ENCODE data around the gene ZNF275.
"Not testable (repeated sequence)": the region's sequence is repeated elsewhere in the genome, so short reads cannot be mapped to it uniquely, and the experiment has no call there.

Gene ZNF275

GRCh38 chrX:153318811-153319210, 15.1 kb upstream of the ZNF275 start:
- no peak overlapping the region for H3K27ac ChIP-seq (ENCODE audit: insufficient read depth, low read length, poor library complexity, severe bottlenecking)
- H3K9me3 ChIP-seq (ENCODE audit: control insufficient read depth, low read length) = no peaks in the 10 kb centered on the region
- no peaks in the 10 kb centered on the region for H3K4me1 ChIP-seq (ENCODE audit: control insufficient read depth, insufficient read depth, low read length, poor library complexity, severe bottlenecking)
- no peak for DNase-seq
- H3K36me3 ChIP-seq (ENCODE audit: control insufficient read depth, insufficient read depth, low read length) = no peaks in the 10 kb centered on the region
- H3K27me3 ChIP-seq (replicated peaks; ENCODE audit: control insufficient read depth, insufficient read depth, low read length, poor library complexity, severe bottlenecking) = no peaks in the 10 kb centered on the region
- H3K4me3 ChIP-seq (ENCODE audit: insufficient read depth, low read depth, low read length, poor library complexity, severe bottlenecking) = no peak overlapping the region

DNA sequence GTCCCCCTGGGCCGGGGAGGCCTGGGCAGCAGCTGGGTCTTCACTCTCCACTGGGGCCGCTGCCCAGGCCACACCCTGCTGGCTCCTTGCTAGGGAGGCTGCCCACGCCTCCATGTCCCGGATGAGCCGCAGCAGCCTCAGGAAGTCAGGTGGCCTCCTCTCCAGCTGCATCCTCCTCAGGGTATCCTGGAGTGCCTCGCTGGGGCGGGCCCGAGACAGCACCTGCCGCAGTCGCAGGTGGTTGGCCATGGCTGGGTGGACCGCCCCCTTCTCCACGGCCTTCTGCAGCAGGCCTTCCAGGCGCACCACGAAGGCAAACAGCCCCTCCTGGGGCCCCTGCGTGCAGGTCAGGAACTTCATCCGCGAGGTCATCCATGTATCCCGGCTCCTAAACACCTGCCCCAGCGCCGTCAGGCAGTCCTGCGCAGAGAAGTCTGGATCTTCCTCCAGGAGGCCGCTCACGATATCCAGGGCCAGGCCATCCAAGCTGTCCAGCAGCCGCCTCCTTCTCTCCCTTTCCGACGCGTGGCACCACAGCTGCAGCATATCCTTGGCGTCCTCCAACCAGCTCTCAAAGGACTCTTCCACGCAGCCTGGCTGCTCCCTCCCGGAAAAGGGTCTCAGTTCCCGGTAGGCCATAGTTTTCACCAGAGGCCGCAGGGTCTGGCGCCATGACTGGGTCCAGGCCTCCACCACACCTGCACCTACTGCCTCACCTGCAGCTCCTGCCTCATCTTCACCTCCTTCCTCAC, 14.5 kb upstream of the ZNF275 start:
- no peaks in the 10 kb centered on the region for H3K4me1 ChIP-seq (ENCODE audit: control insufficient read depth, insufficient read depth, low read length, poor library complexity, severe bottlenecking)
- no peak overlapping the region for H3K27ac ChIP-seq (ENCODE audit: insufficient read depth, low read length, poor library complexity, severe bottlenecking)
- DNase-seq = no peak
- H3K36me3 ChIP-seq (ENCODE audit: control insufficient read depth, insufficient read depth, low read length) = no peaks in the 10 kb centered on the region
- no peaks in the 10 kb centered on the region for H3K9me3 ChIP-seq (ENCODE audit: control insufficient read depth, low read length)
- H3K4me3 ChIP-seq (ENCODE audit: insufficient read depth, low read depth, low read length, poor library complexity, severe bottlenecking) = no peak overlapping the region
- H3K27me3 ChIP-seq (replicated peaks; ENCODE audit: control insufficient read depth, insufficient read depth, low read length, poor library complexity, severe bottlenecking) = no peaks in the 10 kb centered on the region

DNA sequence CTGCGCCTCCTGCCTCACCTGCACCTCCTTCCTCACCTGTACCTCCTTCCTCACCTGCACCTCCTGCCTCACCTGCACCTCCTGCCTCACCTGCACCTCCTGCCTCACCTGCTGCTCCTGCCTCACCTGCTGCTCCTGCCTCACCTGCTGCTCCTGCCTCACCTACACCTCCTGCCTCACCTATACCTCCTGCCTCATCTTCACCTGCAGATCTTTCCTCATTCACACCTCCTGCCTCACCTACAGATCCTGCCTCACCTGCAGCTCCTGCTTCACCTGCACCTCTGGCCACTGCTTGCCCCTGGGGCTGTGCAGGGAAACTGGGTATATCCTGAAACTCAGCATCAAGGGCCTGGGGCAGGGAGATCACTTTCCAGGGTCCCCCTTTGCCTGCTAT, 13.9 kb upstream of the ZNF275 start:
- not testable (repeated sequence) for H3K36me3 ChIP-seq (ENCODE audit: control insufficient read depth, insufficient read depth, low read length); H3K27me3 ChIP-seq (replicated peaks; ENCODE audit: control insufficient read depth, insufficient read depth, low read length, poor library complexity, severe bottlenecking); H3K4me1 ChIP-seq (ENCODE audit: control insufficient read depth, insufficient read depth, low read length, poor library complexity, severe bottlenecking); H3K4me3 ChIP-seq (ENCODE audit: insufficient read depth, low read depth, low read length, poor library complexity, severe bottlenecking); H3K27ac ChIP-seq (ENCODE audit: insufficient read depth, low read length, poor library complexity, severe bottlenecking); DNase-seq; H3K9me3 ChIP-seq (ENCODE audit: control insufficient read depth, low read length)

DNA sequence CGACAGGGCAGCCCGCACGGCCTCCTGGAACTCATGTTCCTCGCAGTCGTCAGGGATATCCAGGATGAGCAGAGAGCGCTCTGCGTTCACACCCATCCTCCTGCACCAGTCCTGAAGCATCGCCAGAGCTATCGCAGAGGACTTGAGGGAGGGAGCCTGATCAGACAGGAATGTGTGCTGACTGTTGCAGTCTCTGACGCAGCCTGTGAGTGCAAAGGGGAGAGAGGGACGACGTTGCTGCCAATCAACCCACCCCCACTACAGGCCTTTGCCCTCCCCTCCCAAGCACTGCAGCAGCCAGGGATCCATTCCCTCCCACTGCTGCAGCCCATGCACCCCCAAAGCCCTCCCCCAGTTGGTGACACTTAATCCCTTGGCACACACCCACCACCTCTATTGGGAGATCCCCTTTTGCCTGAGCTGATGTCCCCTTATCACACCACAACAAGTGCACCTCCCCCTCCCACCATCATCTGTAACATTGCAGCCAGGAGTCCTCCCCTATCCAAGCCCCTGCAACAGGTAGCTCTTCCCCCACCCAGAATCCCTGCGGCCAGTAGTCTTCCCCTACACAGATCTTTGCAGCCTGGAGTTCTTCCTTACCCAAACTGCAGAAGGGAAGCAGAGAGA, 13.3 kb upstream of the ZNF275 start:
- no peaks in the 10 kb centered on the region for H3K4me1 ChIP-seq (ENCODE audit: control insufficient read depth, insufficient read depth, low read length, poor library complexity, severe bottlenecking)
- no peaks in the 10 kb centered on the region for H3K9me3 ChIP-seq (ENCODE audit: control insufficient read depth, low read length)
- H3K27ac ChIP-seq (ENCODE audit: insufficient read depth, low read length, poor library complexity, severe bottlenecking) = no peak overlapping the region
- H3K4me3 ChIP-seq (ENCODE audit: insufficient read depth, low read depth, low read length, poor library complexity, severe bottlenecking) = no peak overlapping the region
- no peaks in the 10 kb centered on the region for H3K36me3 ChIP-seq (ENCODE audit: control insufficient read depth, insufficient read depth, low read length)
- DNase-seq = no peak
- H3K27me3 ChIP-seq (replicated peaks; ENCODE audit: control insufficient read depth, insufficient read depth, low read length, poor library complexity, severe bottlenecking) = no peaks in the 10 kb centered on the region

GRCh38 chrX:153321381-153322124, 12.4 kb upstream of the ZNF275 start, which contains the start of gene PNMA6F:
Gene PNMA6F (minus strand): TSS chrX:153321767. CDS start chrX:153320674, 1,093 bp downstream.
- Histone ChIP-seq H3K4me3 (ENCODE audit: insufficient read depth, low read depth, low read length, poor library complexity, severe bottlenecking) (no peak within 1 kb of the TSS), H3K36me3 (ENCODE audit: control insufficient read depth, insufficient read depth, low read length) (no peaks in the 10 kb centered on the region), H3K27ac (ENCODE audit: insufficient read depth, low read length, poor library complexity, severe bottlenecking) (no peak within 1 kb of the TSS), H3K9me3 (ENCODE audit: control insufficient read depth, low read length) (no peaks in the 10 kb centered on the region), H3K27me3 (replicated peaks; ENCODE audit: control insufficient read depth, insufficient read depth, low read length, poor library complexity, severe bottlenecking) (no peaks in the 10 kb centered on the region), H3K4me1 (ENCODE audit: control insufficient read depth, insufficient read depth, low read length, poor library complexity, severe bottlenecking) (no peaks in the 10 kb centered on the region)
- DNase-seq = no peak

DNA sequence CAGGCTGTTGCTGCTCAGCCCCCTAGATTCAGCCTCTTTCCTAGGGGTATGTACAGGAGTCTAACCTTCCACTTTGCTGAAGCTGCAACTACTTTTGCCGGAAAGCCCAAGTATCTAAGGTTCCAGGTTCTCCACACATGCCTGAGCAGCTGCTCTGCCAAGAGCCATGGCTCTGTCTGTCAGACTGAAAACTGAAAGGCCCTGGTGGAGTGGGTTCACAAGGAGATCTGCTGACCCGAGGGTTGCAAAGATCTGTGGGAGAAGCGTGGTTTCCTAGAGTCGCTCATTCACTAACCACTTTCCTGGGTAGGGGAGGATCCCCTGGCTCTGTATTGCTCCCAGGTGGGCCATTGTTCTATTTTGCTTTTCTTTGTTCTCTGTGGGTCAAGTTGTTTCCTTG, 6.4 kb upstream of the ZNF275 start:
- no peaks in the 10 kb centered on the region for H3K9me3 ChIP-seq (ENCODE audit: control insufficient read depth, low read length)
- H3K36me3 ChIP-seq (ENCODE audit: control insufficient read depth, insufficient read depth, low read length) = no peaks in the 10 kb centered on the region
- no peak overlapping the region for H3K27ac ChIP-seq (ENCODE audit: insufficient read depth, low read length, poor library complexity, severe bottlenecking)
- no peaks in the 10 kb centered on the region for H3K4me1 ChIP-seq (ENCODE audit: control insufficient read depth, insufficient read depth, low read length, poor library complexity, severe bottlenecking)
- no peak for DNase-seq
- no peaks in the 10 kb centered on the region for H3K27me3 ChIP-seq (replicated peaks; ENCODE audit: control insufficient read depth, insufficient read depth, low read length, poor library complexity, severe bottlenecking)
- no peak overlapping the region for H3K4me3 ChIP-seq (ENCODE audit: insufficient read depth, low read depth, low read length, poor library complexity, severe bottlenecking)

DNA sequence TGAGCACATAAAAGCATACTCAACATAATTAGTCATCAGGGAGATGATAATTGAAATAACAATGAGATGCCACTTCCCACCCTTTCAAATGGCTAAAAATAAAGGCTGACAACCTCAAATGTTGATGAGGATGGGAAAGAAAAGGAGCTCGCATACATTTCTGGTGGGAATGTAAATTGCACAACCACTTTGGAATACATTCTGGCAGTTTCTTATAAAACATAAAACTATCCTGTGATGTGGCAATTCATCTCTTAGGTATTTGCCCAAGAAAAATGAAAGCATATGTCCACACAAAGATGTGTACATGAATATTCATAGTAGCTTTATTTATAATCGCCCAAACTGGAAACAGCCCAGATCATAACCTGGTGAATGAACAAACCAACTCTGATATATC, 687 bp upstream of the ZNF275 start:
- Histone ChIP-seq H3K4me3 (ENCODE audit: insufficient read depth, low read depth, low read length, poor library complexity, severe bottlenecking) (no peak overlapping the region), H3K27ac (ENCODE audit: insufficient read depth, low read length, poor library complexity, severe bottlenecking) (no peak overlapping the region)
- no peak for DNase-seq

DNA sequence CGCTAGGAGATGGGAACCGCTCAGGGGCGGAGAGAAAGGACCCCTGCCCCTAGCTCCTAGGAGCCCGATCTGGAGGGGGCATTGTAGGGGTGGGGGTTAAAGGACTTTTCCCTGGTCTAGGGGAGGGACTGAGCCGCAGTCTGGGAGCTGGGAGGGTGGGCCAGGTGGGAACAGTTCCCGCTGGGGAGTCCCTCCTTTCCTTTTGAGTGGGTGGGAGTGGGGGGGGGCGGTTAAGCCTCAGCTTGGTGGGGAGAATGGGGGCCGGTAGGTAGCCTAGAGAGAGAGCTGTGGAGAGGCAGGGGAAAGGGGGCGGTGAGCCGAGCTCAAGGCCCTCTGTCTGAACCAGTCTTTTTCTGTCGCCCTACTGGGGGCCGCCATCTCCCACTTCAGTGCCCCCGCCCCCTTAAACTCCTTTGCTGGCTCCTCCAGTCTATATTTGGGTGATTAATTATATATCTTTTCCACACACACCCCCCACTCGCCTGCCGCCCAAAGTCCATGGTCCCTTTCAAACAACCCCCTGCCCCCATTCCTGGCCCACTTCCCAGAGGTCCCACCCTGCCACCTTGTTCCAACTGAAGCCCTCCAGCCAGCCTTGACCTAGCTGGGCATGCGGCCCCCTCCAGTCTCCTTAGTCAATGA, 822 bp downstream of the ZNF275 start:
- Histone ChIP-seq H3K27me3 (replicated peaks; ENCODE audit: control insufficient read depth, insufficient read depth, low read length, poor library complexity, severe bottlenecking) (no peaks in the 10 kb centered on the region), H3K9me3 (ENCODE audit: control insufficient read depth, low read length) (no peaks in the 10 kb centered on the region), H3K4me3 (ENCODE audit: insufficient read depth, low read depth, low read length, poor library complexity, severe bottlenecking) (peak overlapping the region; percentile 60), H3K27ac (ENCODE audit: insufficient read depth, low read length, poor library complexity, severe bottlenecking) (peak overlapping the region; percentile 57), H3K4me1 (ENCODE audit: control insufficient read depth, insufficient read depth, low read length, poor library complexity, severe bottlenecking) (peaks cover 16% of the 10 kb centered on the region), H3K36me3 (ENCODE audit: control insufficient read depth, insufficient read depth, low read length) (no peaks in the 10 kb centered on the region)
- no peak for DNase-seq

More for the DNA sequence above, 687 bp upstream of the ZNF275 start:
- Histone ChIP-seq H3K27me3 (replicated peaks; ENCODE audit: control insufficient read depth, insufficient read depth, low read length, poor library complexity, severe bottlenecking) (no peaks in the 10 kb centered on the region), H3K4me1 (ENCODE audit: control insufficient read depth, insufficient read depth, low read length, poor library complexity, severe bottlenecking) (peaks cover 10% of the 10 kb centered on the region), H3K9me3 (ENCODE audit: control insufficient read depth, low read length) (no peaks in the 10 kb centered on the region), H3K36me3 (ENCODE audit: control insufficient read depth, insufficient read depth, low read length) (no peaks in the 10 kb centered on the region)

DNA sequence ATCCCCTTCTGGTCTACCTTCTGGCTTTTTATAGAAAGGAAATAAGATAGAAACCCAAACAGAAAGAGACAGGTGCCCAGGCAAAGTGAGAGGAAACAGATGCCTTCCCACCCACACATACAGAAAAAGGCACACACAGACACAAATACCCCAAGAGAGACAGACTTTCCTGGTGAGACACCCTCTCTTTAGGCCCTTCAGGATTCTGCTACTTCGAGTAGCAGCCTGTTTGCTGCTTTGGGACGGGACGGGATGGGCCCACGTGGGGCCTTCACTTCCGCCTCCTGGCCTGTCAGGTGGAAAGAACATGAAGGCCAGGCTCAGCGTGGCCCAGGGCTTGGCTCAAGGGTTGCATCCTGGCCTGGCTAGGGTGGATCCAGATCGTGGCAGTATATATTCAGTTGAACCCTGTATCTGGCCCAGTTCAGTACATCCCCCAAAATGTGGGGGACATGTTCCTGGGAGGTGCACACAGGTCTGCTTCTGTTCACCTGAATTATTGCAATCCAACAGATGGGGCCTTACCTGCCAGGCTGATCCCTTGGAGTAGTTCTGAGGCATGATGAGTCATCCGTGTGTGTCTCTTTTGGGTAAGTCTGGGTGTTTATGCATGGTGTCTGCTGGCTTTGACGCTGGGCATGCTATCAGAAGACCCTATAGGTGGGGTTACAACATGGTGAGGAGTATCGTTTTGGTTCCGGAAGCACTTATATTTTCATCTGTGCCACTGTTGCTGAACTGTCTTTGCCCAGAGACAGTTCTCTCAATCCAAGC, 2.4 kb downstream of the ZNF275 start:
- Histone ChIP-seq H3K9me3 (ENCODE audit: control insufficient read depth, low read length) (no peaks in the 10 kb centered on the region), H3K27ac (ENCODE audit: insufficient read depth, low read length, poor library complexity, severe bottlenecking) (no peak overlapping the region), H3K36me3 (ENCODE audit: control insufficient read depth, insufficient read depth, low read length) (no peaks in the 10 kb centered on the region), H3K27me3 (replicated peaks; ENCODE audit: control insufficient read depth, insufficient read depth, low read length, poor library complexity, severe bottlenecking) (no peaks in the 10 kb centered on the region), H3K4me3 (ENCODE audit: insufficient read depth, low read depth, low read length, poor library complexity, severe bottlenecking) (no peak overlapping the region), H3K4me1 (ENCODE audit: control insufficient read depth, insufficient read depth, low read length, poor library complexity, severe bottlenecking) (peaks cover 16% of the 10 kb centered on the region)
- DNase-seq = no peak
